Measurements from ENCODE around the gene PCSK6. TPM values are rescaled to one million over a fixed set of nuclear protein-coding genes. Genes with fewer than 3 reads are reported as not detected.

The PCSK6 gene
- total RNA-seq, 3 donors from 2014 or later (not counting 1 experiment from before 2014, with no cell fraction given): 1.5 to 2.4 (median 2.4) TPM

DNA sequence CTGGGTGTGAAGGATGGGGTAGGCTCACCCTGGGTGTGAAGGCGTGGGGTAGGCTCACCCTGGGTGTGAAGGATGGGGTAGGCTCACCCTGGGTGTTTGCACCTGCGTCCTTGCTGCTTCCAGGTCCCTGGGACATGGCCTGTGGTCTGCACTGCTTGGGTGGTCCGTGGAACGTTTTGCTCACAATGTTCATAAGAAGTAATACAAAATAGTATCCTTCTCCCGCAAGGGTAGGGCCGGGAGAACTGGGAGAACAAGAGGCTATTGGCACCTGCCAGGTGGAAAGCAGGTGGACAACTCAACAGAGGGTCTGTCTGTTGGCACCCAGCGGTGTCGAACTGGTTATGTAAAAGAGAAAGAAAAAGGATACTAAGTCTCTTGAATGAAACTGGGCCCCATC, 17.0 kb upstream of the PCSK6 start:
- 87% methylated on average over 8 of the region's 8 CpGs for WGBS (ENCODE audit: insufficient coverage)
- no peaks in the 10 kb centered on the region for H3K36me3 ChIP-seq (ENCODE audit: control insufficient read depth, insufficient read depth, low read length)
- no peaks in the 10 kb centered on the region for H3K36me3 Mint-ChIP-seq
- H3K4me3 Mint-ChIP-seq: no peak overlapping the region
- H3K27ac Mint-ChIP-seq: no peak overlapping the region
- peaks cover 11 to 66% of the 10 kb centered on the region in 2 donors for H3K27me3 Mint-ChIP-seq (ENCODE audit: low read depth in 2 of 2)
- DNase-seq: no peak
- peaks cover 7% of the 10 kb centered on the region for H3K4me1 ChIP-seq (ENCODE audit: control insufficient read depth, insufficient read depth, low read length)
- no peak for ATAC-seq
- TF ChIP-seq, protein P1, sequence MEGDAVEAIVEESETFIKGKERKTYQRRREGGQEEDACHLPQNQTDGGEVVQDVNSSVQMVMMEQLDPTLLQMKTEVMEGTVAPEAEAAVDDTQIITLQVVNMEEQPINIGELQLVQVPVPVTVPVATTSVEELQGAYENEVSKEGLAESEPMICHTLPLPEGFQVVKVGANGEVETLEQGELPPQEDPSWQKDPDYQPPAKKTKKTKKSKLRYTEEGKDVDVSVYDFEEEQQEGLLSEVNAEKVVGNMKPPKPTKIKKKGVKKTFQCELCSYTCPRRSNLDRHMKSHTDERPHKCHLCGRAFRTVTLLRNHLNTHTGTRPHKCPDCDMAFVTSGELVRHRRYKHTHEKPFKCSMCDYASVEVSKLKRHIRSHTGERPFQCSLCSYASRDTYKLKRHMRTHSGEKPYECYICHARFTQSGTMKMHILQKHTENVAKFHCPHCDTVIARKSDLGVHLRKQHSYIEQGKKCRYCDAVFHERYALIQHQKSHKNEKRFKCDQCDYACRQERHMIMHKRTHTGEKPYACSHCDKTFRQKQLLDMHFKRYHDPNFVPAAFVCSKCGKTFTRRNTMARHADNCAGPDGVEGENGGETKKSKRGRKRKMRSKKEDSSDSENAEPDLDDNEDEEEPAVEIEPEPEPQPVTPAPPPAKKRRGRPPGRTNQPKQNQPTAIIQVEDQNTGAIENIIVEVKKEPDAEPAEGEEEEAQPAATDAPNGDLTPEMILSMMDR (IDR thresholded peaks at IDR 0.05): no peak
- H3K27me3 ChIP-seq (ENCODE audit: control insufficient read depth, insufficient read depth, low read length): peaks cover 7% of the 10 kb centered on the region
- H3K9me3 Mint-ChIP-seq: no peaks in the 10 kb centered on the region
- no peaks in the 10 kb centered on the region for H3K9me3 ChIP-seq (ENCODE audit: control insufficient read depth, insufficient read depth, low read length)
- H3K27ac ChIP-seq (ENCODE audit: low read length): no peak overlapping the region
- intact Hi-C loops (cut with micrococcal nuclease): no loop called here
- no peak overlapping the region for H3K4me3 ChIP-seq (ENCODE audit: low read length)
- H3K4me1 Mint-ChIP-seq: peaks cover 0 to 4% of the 10 kb centered on the region in 2 donors

- Mint-ChIP-seq H3K4me1 (peaks cover 1 to 11% of the 10 kb centered on the region in 2 donors), H3K36me3 (no peaks in the 10 kb centered on the region), H3K27me3 (ENCODE audit: low read depth in 2 of 2) (peaks cover 10 to 64% of the 10 kb centered on the region in 2 donors), H3K9me3 (no peaks in the 10 kb centered on the region), H3K27ac (no peak overlapping the region), H3K4me3 (no peak overlapping the region)
- ATAC-seq: no peak
- Histone ChIP-seq H3K27ac (ENCODE audit: low read length) (no peak overlapping the region), H3K27me3 (ENCODE audit: control insufficient read depth, insufficient read depth, low read length) (peaks cover 7% of the 10 kb centered on the region), H3K4me1 (ENCODE audit: control insufficient read depth, insufficient read depth, low read length) (peaks cover 10% of the 10 kb centered on the region), H3K4me3 (ENCODE audit: low read length) (no peak overlapping the region), H3K9me3 (ENCODE audit: control insufficient read depth, insufficient read depth, low read length) (no peaks in the 10 kb centered on the region), H3K36me3 (ENCODE audit: control insufficient read depth, insufficient read depth, low read length) (no peaks in the 10 kb centered on the region)
- intact Hi-C loops (cut with micrococcal nuclease): no loop called here
- 72% methylated on average over 18 of the region's 18 CpGs for WGBS (ENCODE audit: insufficient coverage)
- TF ChIP-seq, protein P1 (IDR thresholded peaks at IDR 0.05): no peak
- no peak for DNase-seq
Measured at GRCh38 chr15:101505610-101506337, 16.3 kb upstream of the PCSK6 start.

DNA sequence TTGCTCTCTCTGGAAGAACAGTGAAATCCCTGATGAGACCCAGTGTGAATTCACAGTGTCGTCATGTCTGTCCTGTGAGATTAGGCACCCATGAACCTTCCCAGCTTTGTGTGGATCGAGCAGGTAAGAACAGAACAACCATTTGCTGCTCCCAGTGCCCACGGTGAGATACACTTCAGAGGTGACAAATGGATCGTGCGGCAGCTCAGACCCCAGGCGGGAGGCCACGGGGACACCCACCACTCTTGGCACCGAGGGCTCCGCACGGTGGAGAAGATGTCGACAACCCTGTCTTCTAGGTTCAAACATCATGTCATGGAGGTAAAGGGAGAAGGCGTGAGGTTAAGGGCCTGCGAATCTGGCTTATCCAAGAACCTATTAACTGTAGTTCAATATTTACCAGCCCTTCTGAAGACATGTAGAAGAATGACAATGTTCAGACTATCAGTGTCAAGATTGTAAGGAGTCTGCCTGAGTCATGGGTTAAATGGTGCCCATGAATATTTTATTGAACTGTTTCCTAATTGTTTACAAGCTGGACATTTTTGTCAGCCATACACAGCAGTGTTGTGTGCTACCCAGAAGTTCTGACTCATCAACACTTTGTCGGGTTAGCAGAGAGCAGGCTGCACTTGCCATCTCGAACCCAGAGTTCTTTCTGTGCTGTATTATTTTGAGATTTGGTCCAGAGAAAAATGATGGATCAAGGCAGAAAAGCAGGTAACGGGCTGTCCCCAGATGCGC, 15.5 kb upstream of the PCSK6 start:
- intact Hi-C loops (cut with micrococcal nuclease): no loop called here
- Mint-ChIP-seq H3K4me3 (no peak overlapping the region), H3K27ac (no peak overlapping the region), H3K4me1 (peaks cover 8 to 18% of the 10 kb centered on the region in 2 donors), H3K9me3 (no peaks in the 10 kb centered on the region), H3K36me3 (no peaks in the 10 kb centered on the region), H3K27me3 (ENCODE audit: low read depth in 2 of 2) (peaks cover 10 to 57% of the 10 kb centered on the region in 2 donors)
- ATAC-seq: no peak
- Histone ChIP-seq H3K4me3 (ENCODE audit: low read length) (no peak overlapping the region), H3K27ac (ENCODE audit: low read length) (no peak overlapping the region), H3K36me3 (ENCODE audit: control insufficient read depth, insufficient read depth, low read length) (no peaks in the 10 kb centered on the region), H3K4me1 (ENCODE audit: control insufficient read depth, insufficient read depth, low read length) (peaks cover 10% of the 10 kb centered on the region), H3K27me3 (ENCODE audit: control insufficient read depth, insufficient read depth, low read length) (peaks cover 7% of the 10 kb centered on the region), H3K9me3 (ENCODE audit: control insufficient read depth, insufficient read depth, low read length) (no peaks in the 10 kb centered on the region)
- TF ChIP-seq, protein P1 (IDR thresholded peaks at IDR 0.05): no peak
- DNase-seq: no peak
- WGBS (ENCODE audit: insufficient coverage): 91% methylated on average over 17 of the region's 17 CpGs
